GM23248 (cell line): Measurements from ENCODE around the gene MAML2.

Source experiments
- EZH2 ChIP-seq: fragments of 200-600 bp; sonication (generic); IDR thresholded peaks from 2 replicates; pipeline ENCODE4 v1.6.1; 2018; ENCODE audit warnings: antibody characterized with exemption, mild to moderate bottlenecking; ENCODE audit not compliant: insufficient read depth, poor library complexity, severe bottlenecking
- EZH2phosphoT487 ChIP-seq: fragments of 200-600 bp; sonication (generic); IDR thresholded peaks from 2 replicates; pipeline ENCODE4 v1.6.1; 2018; ENCODE audit warnings: antibody characterized with exemption, moderate library complexity, mild to moderate bottlenecking, low read depth; ENCODE audit not compliant: insufficient read depth

DNA sequence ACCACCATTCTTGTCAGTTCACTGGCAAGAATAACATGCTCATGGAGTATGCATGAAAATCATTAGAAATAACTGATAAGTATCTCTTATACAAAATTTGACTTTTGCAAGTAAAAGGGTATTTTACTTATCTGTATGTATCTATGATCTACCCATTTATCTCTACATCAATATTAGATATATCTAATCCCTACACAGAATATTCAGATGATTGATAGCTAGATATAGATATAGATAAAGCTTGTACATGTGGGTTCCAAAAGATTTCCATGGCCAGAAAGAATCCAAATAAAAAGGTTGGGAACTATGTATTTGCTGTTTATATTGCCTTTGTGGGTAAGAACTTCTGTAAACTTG lies 185.5 kb downstream of the MAML2 start:
- TF ChIP-seq EZH2phosphoT487 (no peak), EZH2 (no peak)
